Activated T-helper 1 cell treated with anti-CD3 and anti-CD28 coated beads, Interleukin-2, amount 50 U/mL, for 16 hours (primary cell): ENCODE data around the gene KLK1.

Source experiments
- DNase-seq, 2 donors: peaks; one replicate each; pipeline ENCODE4 v3.0.0-alpha.2; 2020; ENCODE audit warnings: low read depth in 1 of 2, low spot score in 1 of 2

KLK1 gene

GRCh38 chr19:50836543-50837195, 13.1 kb upstream of the KLK1 start:
- DNase-seq: no peak

DNA sequence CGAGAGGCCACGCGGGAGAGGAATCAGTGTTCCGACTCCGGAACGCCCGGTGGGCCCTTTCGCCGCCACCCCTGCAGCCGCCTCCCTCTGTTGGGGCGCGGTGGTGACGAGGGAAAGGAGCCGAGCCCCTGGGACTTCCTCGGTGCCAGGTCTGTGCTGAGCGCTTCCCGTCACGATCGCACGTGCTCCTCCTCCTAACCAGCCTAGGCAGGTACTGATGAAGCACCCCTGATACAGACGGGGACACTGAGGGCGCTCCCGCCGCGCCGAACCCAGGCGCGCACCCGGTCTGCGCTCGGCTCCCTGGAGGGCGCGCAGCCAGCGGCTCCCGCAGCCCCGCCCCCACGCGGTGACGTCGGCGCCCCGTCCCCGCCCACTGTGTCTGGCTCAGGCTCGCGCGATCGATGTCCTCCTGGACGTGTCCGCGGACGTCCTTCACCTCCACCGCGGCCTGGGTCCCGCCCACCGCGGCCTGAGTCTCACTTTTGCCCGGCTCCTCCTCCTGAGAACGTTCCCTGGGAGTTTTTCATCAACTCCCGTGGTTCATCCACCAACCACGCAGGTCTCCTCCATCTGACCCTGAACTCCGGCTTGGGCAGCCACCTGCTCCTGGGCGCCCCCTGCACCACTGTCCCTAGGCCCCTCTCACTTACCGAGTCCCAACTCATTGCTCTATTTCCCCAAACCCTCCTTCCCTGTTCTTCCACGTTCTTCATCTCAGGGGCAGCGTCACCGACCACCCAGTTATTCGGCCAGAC, 12.4 kb upstream of the KLK1 start:
- peak; percentile 20 to 37 for DNase-seq

GRCh38 chr19:50835103-50835784, 11.7 kb upstream of the KLK1 start:
- no peak for DNase-seq

- no peak for DNase-seq
Observed at GRCh38 chr19:50833802-50834167, 10.2 kb upstream of the KLK1 start.

DNA sequence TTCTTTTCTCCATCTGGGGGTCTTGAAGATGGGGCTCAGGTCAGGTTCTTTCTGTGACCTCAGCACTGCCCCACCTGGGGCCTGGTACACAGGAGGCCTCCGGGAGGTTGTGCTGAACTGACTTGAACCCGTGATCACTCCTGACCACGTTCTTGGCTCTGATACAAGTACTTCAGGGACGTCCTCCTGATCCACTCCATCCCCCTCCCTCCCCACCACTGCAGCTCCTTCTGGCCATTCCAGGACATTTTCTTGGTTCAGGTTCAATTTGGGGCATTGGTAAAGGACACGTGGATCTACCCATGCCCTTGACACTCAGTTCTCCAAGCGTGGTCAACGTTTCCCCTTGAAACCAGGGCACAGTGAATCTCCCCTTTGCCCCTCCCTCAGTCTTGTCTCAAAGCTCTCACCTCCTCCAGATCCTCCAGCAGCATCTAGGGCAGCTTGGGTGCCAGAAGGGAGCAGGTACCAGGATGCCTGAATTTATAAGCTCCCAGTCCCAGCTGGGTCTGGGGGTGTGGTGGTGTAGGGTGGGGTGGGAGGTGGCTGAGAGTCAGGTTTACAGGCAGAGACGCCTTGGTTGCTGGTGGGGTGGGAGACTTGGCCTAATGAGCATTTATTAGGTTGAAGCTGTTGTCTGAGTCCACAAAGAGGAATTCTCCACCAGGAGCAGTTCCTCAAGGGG, 9.7 kb upstream of the KLK1 start, which contains the start of gene KLK15:
Gene KLK15 (minus strand): TSS at position 458 of the 685 bp plus-strand sequence. CDS start 2,082 bp downstream, outside the sequence.
- DNase-seq: no peak

DNA sequence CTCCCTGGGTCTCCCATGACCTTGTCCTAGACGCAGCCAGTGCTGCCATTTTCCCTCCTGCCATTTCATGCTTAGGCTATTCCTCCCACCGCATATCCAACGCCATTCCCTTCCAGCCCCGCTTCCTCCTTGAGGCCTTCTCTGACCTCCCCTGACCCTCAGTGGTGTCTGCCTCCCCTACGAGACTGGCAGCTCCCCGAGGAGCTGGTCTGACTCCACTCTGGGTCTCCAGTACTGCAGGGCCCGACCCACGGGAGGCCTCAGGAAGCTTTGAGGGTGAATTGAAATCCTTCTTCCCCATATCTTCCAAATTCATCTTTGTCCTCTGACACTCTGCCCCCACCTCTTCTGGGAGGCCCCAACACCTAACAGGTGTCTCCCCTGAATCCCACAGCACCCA, 9.1 kb upstream of the KLK1 start:
- no peak for DNase-seq

DNA sequence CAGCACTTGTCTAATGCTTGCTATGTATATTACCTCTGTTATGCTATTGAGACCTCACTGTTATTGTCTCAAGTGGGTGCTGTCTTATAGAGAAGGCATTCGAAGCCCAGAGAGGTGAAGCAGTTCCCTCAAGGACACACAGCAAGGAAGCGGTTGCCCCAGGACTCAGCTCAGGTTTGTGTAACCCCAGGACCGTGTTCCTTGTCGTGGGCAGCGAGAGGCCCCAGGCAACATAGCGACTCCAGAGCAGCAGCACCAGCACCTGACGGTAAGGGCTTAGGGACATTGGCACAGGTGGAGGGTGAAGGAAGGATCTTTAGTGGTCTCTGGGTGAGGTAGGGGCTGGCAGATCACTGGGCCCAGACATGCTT, 7.4 kb upstream of the KLK1 start:
- no peak for DNase-seq

DNA sequence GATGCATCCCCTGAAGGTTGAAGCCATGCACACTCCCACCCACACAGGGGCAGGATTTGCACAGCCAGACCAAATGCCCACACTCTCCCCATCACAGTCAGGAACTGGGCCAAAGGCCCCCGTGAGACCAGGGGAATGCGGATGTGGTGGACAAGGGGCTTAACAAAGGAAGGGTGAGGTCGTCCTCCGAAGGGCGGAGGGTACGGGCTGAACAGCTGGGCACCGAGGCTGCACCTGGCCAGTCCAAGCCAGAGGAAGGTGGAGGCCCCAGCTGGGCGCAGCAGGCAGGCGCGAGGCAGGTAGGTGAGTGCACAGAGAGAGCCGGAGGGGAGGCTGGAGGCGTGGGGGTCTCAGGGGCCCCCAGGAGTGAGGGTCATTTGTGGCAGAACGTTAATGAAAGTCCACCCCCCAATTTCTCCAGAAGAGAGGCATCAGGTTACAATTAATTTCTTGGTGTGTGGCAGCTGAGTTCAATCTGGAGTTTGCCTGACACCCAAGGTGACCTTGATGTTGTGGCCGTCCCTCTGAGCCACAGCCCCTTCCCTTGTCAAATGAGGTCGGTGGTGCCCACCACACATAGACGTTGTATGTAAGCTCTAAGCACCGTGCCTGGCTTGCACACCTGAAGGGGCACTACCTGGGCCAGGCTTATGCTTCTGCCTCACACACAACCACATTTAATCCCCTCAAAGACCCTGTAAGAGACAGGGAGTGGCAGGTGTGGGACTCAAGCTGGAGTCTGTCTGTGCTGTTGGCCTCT, 6.9 kb upstream of the KLK1 start:
- DNase-seq: no peak

GRCh38 chr19:50829801-50830200, 6.2 kb upstream of the KLK1 start:
- DNase-seq: no peak

DNA sequence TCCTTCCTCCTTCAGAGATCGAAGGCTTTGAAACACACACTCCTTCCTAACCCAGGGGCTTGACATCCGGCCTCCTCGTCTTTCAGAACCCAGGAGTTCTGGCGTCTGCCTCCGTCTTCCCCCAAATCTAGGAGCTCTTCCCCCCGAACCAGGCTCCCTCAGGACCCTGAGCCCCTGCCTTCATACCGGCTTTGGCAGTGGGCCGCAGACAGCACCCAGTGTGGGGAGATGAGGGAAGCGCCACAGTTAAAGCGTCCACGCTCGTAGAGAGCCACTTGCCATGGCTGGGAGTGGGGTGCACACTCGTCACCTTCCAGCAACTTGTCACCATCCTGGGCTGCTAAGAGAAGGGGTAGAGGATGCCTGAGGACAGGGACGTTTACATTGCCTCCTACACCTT, 3.9 kb upstream of the KLK1 start:
- no peak for DNase-seq

DNA sequence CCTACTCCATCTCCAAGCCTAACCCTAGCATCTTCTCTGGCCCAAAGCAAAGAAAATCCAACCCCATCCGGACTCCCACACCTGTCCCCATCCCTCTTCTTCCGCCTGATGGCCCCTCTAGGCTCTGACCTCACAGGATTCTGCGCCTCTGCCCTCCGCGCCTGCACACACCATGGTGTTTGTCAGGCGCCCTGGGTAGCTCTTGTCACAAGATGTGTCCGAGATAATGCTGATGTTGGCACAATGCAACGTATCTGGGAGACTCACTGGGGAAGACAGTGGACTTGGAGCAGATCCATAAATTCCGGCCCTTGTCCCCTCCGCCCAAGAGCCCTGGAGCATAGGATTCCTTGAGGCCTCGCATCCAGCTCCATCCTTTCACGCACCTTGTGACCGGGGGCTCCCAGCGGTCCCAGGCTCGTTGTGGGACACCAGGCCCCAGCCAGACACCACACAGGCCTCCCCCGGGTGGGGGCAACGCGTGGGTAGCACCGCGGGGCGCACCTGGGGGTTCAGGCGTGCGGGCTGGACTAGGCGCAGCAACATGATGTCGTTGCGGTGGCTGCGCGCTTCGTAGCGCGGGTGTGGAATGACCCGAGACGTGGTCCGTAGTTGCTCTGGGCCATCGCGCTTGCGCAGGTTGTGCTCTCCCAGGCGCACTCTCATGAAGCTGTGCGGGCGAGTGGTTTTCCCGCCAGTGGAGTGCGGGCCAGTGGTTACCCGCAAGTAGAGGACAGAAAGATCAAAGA, 3.1 kb upstream of the KLK1 start:
- no peak for DNase-seq

DNA sequence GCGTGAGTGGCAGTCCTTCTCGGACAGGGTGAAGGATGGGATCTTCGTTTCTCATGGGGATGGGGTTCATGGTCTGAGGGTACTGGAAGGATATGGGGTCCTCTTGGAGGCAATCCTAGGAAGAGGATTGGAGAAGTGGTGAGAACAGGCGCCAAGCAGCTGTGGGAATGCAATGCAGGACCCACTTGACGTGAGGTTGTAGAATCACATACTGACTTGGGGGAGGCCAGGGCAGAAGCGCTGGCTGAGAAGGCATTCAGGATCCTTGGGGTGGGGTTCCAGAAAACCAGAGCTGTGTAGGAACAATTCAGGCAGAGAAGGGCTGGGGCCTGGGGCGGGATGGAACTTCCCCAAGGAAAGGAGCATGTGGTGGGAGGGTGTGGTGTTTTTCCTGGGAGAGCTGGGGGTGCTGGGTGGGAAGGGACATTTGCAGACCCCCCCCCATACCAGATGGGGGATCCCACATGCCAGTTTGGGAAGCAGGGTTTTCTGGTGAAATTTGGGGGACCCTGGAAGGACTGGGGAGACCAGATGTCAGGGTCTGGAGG, 852 bp downstream of the KLK1 start:
- no peak for DNase-seq

DNA sequence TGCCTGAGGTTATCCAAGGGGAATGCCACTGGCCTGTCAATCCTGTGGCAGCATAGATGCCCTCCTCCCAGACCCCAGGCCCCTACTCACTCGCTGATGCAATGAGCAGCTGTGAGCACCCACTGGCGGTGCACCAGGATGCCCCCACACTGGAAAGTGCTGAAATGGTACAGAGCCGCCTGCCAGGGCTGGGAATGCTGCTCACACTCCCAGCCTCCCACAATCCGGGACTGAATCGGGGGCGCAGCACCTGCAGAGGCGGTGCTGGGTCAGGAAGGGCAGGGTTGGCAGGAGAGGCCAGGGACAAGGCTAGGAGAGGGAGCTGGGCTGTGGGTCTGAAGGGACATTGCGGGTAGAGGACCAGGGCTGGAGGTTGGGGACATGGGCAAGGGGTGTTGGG, 2.0 kb downstream of the KLK1 start:
- DNase-seq: no peak

GRCh38 chr19:50821248-50821612, 2.4 kb downstream of the KLK1 start:
- no peak for DNase-seq

DNA sequence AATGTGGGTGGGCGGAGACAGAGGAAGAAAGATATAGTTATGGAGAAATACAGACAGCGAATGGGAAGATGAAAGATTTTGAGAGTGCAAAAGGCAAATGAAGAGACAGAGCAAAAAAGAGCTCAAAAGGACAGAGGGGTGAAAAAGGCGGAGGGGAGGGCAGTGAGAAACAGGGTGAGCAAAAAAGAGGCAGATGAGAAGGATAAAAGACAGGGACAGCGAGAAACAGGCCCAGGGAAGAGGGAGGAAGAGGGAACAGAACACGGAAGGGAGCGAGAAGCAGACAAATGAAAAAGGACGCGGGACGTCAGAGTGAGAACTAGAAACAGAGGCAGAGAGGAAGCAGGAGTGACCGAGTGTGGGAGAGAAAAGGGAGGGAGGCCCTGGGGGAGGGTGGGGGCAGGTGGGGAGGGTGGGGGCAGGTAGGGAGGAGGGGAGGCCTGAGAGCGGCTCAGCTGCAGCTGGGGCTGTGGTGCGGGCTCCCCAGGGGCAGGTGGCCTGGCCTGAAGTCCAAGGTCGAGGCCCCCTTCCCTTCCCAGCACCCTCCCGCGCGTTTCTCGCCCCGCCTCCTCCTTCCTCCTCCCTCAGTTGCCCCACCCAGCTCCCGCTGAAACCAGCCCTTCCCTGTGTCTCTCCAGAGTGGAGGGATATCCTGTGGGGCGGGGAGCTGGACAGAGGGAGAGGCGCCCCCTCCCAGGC, 2.9 kb downstream of the KLK1 start:
- no peak for DNase-seq

GRCh38 chr19:50820086-50820485, 3.5 kb downstream of the KLK1 start:
- no peak for DNase-seq

- DNase-seq: no peak
Observed at GRCh38 chr19:50819636-50820035, 4.0 kb downstream of the KLK1 start.

GRCh38 chr19:50818859-50819472, 4.6 kb downstream of the KLK1 start:
- no peak for DNase-seq
